GM12878 (cell line): ENCODE measurements around the gene GCNT1. TPM values are rescaled to one million over a fixed set of nuclear protein-coding genes. Genes with fewer than 3 reads are reported as not detected.

Experiments used
- BCLAF1 ChIP-seq: fragments of 450-650 bp; IDR thresholded peaks from 2 replicates; pipeline ENCODE4 v1.6.1; 2017; ENCODE audit warnings: antibody characterized with exemption, mild to moderate bottlenecking, moderate library complexity
- BMI1 ChIP-seq: fragments of 450-650 bp; IDR thresholded peaks from 2 replicates; pipeline ENCODE4 v1.6.1; 2016; ENCODE audit warnings: mild to moderate bottlenecking, moderate library complexity, borderline replicate concordance
- E2F4 ChIP-seq: IDR thresholded peaks from 2 replicates; pipeline ENCODE4 v1.6.1; 2012; ENCODE audit warnings: low read depth, low read length, improper control_type of control experiment
- FOXM1 ChIP-seq: IDR thresholded peaks from 2 replicates; pipeline ENCODE4 v1.6.1; 2012; ENCODE audit warnings: low read depth, mild to moderate bottlenecking, inconsistent platforms, low read length, moderate library complexity
- IRF4 ChIP-seq: IDR thresholded peaks from 2 replicates; pipeline ENCODE4 v1.6.1; 2011; ENCODE audit warnings: low read depth, low read length
- JUNB ChIP-seq: IDR thresholded peaks from 2 replicates; pipeline ENCODE4 v1.6.1; 2016; ENCODE audit warnings: antibody characterized with exemption, mild to moderate bottlenecking
- KAT2A ChIP-seq: conservative IDR thresholded peaks from 2 replicates; pipeline ENCODE4 v1.6.1; 2011; ENCODE audit warnings: low read depth, low read length; ENCODE audit not compliant: control insufficient read depth
- MXI1 ChIP-seq: fragments of 150-350 bp; IDR thresholded peaks from 2 replicates; pipeline ENCODE4 v1.6.1; 2011; ENCODE audit warnings: low read depth, mild to moderate bottlenecking, inconsistent platforms, low read length, improper control_type of control experiment
- NBN ChIP-seq: fragments of 450-650 bp; IDR thresholded peaks from 2 replicates; pipeline ENCODE4 v1.6.1; 2016
- NFXL1 ChIP-seq: fragments of 450-650 bp; IDR thresholded peaks from 2 replicates; pipeline ENCODE4 v1.6.1; 2017; ENCODE audit warnings: antibody characterized with exemption, mild to moderate bottlenecking, borderline replicate concordance
- TCF7 ChIP-seq: IDR thresholded peaks from 2 replicates; pipeline ENCODE4 v1.6.1; 2014; ENCODE audit warnings: antibody characterized with exemption, borderline replicate concordance
- YY1 ChIP-seq: IDR thresholded peaks from 2 replicates; pipeline ENCODE4 v1.6.1; 2011; ENCODE audit warnings: low read depth, mild to moderate bottlenecking, low read length
- ZNF217 ChIP-seq: fragments of 450-650 bp; IDR thresholded peaks from 2 replicates; pipeline ENCODE4 v1.6.1; 2017; ENCODE audit warnings: antibody characterized with exemption, mild to moderate bottlenecking
- polyA plus RNA-seq, 11 experiments: library from polyadenylated mRNA; depleted of rRNA in 4 of 11; unstranded in 6 of 11; stranded (reverse) in 5 of 11; fragments of >200 nt; fragmentation: Nextera tagmentation in 4 of 11; fragmentation: Illumina TruSeq in 1 of 11; extraction: Ambion mirVana in 4 of 11; extraction: Trizol in 1 of 11; gene quantifications; 1 replicate in 1 of 11; 2 replicates in 10 of 11; pipeline versions ENCODE4 v1.2.1 to v1.2.3, GENCODE V29; 2011 to 2016; ENCODE audit warnings: inconsistent platforms in 2 of 11, missing spikeins in 2 of 11, low read depth in 1 of 11
- total RNA-seq, 4 experiments: library from RNA; depleted of rRNA in 3 of 4; stranded (reverse); fragments of >200 nt in 3 of 4; fragmentation: Illumina TruSeq in 1 of 4; extraction: Trizol in 1 of 4; gene quantifications; 2 replicates each; pipeline versions ENCODE4 v1.2.1 to v1.2.3, GENCODE V29; 2013 to 2021
- TF ChIP-seq, protein P1 (sequence below): fragments of 150-350 bp; IDR thresholded peaks from 2 replicates; pipeline ENCODE4 v1.6.1; 2016; ENCODE audit warnings: low read depth, low read length
- TF ChIP-seq, protein P2 (sequence below): fragments of 450-650 bp; IDR thresholded peaks from 2 replicates; pipeline ENCODE4 v1.6.1; 2017; ENCODE audit warnings: borderline replicate concordance
- TF ChIP-seq, protein P3 (sequence below): fragments of 450-650 bp; formaldehyde crosslinking; IDR thresholded peaks from 2 replicates; pipeline ENCODE4 v1.5.0; 2022; ENCODE audit warnings: mild to moderate bottlenecking, missing genetic modification characterization

GCNT1 gene
- total and polyA plus RNA-seq, 10 of the 15 experiments (the other 5 are each of a cell fraction or from before 2014, with no cell fraction given): 2.8 to 17.8 (median 7.1) TPM

DNA sequence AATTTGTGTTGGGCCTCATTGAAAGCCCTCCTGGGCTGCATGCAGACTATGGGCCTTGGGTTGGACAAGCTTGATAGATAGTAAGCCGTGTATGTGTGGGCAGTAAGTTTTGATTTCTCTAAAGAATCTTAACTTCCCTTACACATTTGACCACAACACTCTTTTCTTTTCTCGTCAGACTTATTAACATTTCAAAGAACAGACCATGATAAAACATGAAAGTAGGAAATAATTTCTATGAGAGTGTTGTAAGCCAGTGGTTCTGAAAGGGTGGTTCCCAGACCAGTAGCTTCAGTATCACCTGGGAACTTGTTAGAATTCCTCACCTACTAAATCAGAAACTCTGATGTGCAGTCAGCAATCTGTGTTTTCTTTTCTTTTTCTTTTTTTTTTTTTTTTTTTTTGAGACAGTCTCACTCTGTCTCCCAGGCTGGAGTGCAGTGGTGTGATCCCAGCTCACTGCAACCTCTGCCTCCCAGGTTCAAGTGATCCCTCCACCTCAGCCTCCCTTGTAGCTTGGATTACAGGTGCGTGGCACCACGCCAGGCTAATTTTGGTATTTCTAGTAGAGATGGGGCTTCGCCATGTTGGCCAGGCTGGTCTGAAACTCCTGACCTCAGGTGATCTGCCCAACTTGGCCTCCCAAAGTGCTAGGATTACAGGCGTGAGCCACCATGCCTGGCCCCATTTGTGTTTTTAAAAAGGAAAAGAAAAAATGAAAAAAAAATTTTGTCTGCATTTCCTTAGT is 20.0 kb upstream of the GCNT1 start (continued):
- TF ChIP-seq, protein P1, sequence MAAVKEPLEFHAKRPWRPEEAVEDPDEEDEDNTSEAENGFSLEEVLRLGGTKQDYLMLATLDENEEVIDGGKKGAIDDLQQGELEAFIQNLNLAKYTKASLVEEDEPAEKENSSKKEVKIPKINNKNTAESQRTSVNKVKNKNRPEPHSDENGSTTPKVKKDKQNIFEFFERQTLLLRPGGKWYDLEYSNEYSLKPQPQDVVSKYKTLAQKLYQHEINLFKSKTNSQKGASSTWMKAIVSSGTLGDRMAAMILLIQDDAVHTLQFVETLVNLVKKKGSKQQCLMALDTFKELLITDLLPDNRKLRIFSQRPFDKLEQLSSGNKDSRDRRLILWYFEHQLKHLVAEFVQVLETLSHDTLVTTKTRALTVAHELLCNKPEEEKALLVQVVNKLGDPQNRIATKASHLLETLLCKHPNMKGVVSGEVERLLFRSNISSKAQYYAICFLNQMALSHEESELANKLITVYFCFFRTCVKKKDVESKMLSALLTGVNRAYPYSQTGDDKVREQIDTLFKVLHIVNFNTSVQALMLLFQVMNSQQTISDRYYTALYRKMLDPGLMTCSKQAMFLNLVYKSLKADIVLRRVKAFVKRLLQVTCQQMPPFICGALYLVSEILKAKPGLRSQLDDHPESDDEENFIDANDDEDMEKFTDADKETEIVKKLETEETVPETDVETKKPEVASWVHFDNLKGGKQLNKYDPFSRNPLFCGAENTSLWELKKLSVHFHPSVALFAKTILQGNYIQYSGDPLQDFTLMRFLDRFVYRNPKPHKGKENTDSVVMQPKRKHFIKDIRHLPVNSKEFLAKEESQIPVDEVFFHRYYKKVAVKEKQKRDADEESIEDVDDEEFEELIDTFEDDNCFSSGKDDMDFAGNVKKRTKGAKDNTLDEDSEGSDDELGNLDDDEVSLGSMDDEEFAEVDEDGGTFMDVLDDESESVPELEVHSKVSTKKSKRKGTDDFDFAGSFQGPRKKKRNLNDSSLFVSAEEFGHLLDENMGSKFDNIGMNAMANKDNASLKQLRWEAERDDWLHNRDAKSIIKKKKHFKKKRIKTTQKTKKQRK: no peak
- TF ChIP-seq, protein P2, sequence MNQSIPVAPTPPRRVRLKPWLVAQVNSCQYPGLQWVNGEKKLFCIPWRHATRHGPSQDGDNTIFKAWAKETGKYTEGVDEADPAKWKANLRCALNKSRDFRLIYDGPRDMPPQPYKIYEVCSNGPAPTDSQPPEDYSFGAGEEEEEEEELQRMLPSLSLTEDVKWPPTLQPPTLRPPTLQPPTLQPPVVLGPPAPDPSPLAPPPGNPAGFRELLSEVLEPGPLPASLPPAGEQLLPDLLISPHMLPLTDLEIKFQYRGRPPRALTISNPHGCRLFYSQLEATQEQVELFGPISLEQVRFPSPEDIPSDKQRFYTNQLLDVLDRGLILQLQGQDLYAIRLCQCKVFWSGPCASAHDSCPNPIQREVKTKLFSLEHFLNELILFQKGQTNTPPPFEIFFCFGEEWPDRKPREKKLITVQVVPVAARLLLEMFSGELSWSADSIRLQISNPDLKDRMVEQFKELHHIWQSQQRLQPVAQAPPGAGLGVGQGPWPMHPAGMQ: no peak
- peak; percentile 35; the same call in 1 of the 2 replicates for TF ChIP-seq ZNF217
- no peak for TF ChIP-seq KAT2A
- TF ChIP-seq YY1: no peak; the same call in 1 of the 2 replicates
- no peak for TF ChIP-seq BMI1
- no peak for TF ChIP-seq MXI1
- TF ChIP-seq IRF4: 0 out of 2 replicates have a peak, but pooled peaks have one; percentile 19
- TF ChIP-seq, protein P3, sequence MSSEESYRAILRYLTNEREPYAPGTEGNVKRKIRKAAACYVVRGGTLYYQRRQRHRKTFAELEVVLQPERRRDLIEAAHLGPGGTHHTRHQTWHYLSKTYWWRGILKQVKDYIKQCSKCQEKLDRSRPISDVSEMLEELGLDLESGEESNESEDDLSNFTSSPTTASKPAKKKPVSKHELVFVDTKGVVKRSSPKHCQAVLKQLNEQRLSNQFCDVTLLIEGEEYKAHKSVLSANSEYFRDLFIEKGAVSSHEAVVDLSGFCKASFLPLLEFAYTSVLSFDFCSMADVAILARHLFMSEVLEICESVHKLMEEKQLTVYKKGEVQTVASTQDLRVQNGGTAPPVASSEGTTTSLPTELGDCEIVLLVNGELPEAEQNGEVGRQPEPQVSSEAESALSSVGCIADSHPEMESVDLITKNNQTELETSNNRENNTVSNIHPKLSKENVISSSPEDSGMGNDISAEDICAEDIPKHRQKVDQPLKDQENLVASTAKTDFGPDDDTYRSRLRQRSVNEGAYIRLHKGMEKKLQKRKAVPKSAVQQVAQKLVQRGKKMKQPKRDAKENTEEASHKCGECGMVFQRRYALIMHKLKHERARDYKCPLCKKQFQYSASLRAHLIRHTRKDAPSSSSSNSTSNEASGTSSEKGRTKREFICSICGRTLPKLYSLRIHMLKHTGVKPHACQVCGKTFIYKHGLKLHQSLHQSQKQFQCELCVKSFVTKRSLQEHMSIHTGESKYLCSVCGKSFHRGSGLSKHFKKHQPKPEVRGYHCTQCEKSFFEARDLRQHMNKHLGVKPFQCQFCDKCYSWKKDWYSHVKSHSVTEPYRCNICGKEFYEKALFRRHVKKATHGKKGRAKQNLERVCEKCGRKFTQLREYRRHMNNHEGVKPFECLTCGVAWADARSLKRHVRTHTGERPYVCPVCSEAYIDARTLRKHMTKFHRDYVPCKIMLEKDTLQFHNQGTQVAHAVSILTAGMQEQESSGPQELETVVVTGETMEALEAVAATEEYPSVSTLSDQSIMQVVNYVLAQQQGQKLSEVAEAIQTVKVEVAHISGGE (CRISPR knock-in tag): no peak
- no peak for TF ChIP-seq BCLAF1
- TF ChIP-seq NBN: 0 out of 2 replicates have a peak, but pooled peaks have one; percentile 71
- peak; percentile 58 for TF ChIP-seq JUNB
- peak; percentile 68; the same call in 1 of the 2 replicates for TF ChIP-seq FOXM1
- TF ChIP-seq E2F4: no peak
- TF ChIP-seq NFXL1: no peak
- TF ChIP-seq TCF7: peak; percentile 67; the same call in 1 of the 2 replicates
